GM18505 (cell line): ENCODE measurements around the gene RBBP8NL.

Experiments
- ATAC-seq: cut with Tn5 transposase; IDR thresholded peaks from one replicate; pipeline ENCODE4 v1.9.1; 2021; ENCODE audit not compliant: unreplicated experiment
- POLR2A ChIP-seq: IDR thresholded peaks from 4 replicates; pipeline ENCODE4 v1.6.1; 2011; ENCODE audit warnings: borderline replicate concordance; ENCODE audit not compliant: insufficient read depth, insufficient read length; ENCODE audit errors: extremely low read depth

Gene RBBP8NL

GRCh38 chr20:62445553-62446340, 18.4 kb upstream of the RBBP8NL start:
- no peak for TF ChIP-seq POLR2A
- ATAC-seq = no peak

GRCh38 chr20:62444286-62444685, 16.9 kb upstream of the RBBP8NL start:
- ATAC-seq = no peak
- no peak for TF ChIP-seq POLR2A

- TF ChIP-seq POLR2A = no peak
- ATAC-seq = no peak
Observed at GRCh38 chr20:62441987-62442539, 14.7 kb upstream of the RBBP8NL start.

- peak; percentile 51 for ATAC-seq
- no peak for TF ChIP-seq POLR2A
Observed at GRCh38 chr20:62439218-62439617, 11.9 kb upstream of the RBBP8NL start.

- ATAC-seq = no peak
- no peak for TF ChIP-seq POLR2A
Observed at GRCh38 chr20:62437927-62438326, 10.6 kb upstream of the RBBP8NL start.

- no peak for ATAC-seq
- no peak for TF ChIP-seq POLR2A
Observed at GRCh38 chr20:62437496-62437895, 10.2 kb upstream of the RBBP8NL start.

- ATAC-seq = no peak
- TF ChIP-seq POLR2A = no peak
Observed at GRCh38 chr20:62436692-62437091, 9.4 kb upstream of the RBBP8NL start.

GRCh38 chr20:62433658-62434497, 6.5 kb upstream of the RBBP8NL start:
- no peak for TF ChIP-seq POLR2A
- no peak for ATAC-seq

GRCh38 chr20:62430866-62431447, 3.6 kb upstream of the RBBP8NL start:
- no peak for ATAC-seq
- no peak for TF ChIP-seq POLR2A

GRCh38 chr20:62430311-62430853, 3.0 kb upstream of the RBBP8NL start:
- no peak for TF ChIP-seq POLR2A
- ATAC-seq = no peak

GRCh38 chr20:62429455-62430310, 2.3 kb upstream of the RBBP8NL start:
- no peak for TF ChIP-seq POLR2A
- no peak for ATAC-seq
